ENCODE measurements around the gene ADIG.

Gene ADIG

GRCh38 chr20:38612751-38613515 lies 31.9 kb downstream of the ADIG start:
- intact Hi-C loops (cut with DNase I; ENCODE audit: low total_unique reads): no loop called here
- Histone ChIP-seq H3K4me3 (no peak overlapping the region), H3K9me3 (no peaks in the 10 kb centered on the region), H3K4me1 (no peaks in the 10 kb centered on the region), H3K36me3 (no peaks in the 10 kb centered on the region), H3K27ac (no peak overlapping the region), H3K27me3 (peaks cover 0 to 34% of the 10 kb centered on the region in 2 donors)
- DNase-seq: no peak
- TF ChIP-seq CTCF (IDR thresholded peaks at IDR 0.05): no peak

GRCh38 chr20:38615283-38615682 lies 34.3 kb downstream of the ADIG start:
- Histone ChIP-seq H3K27me3 (peaks cover 0 to 45% of the 10 kb centered on the region in 2 donors), H3K4me1 (no peaks in the 10 kb centered on the region), H3K36me3 (no peaks in the 10 kb centered on the region), H3K9me3 (no peaks in the 10 kb centered on the region), H3K4me3 (no peak overlapping the region), H3K27ac (no peak overlapping the region)
- DNase-seq: no peak
- intact Hi-C loops (cut with DNase I; ENCODE audit: low total_unique reads): no loop called here
- no peak for TF ChIP-seq CTCF (IDR thresholded peaks at IDR 0.05)

- H3K4me1 ChIP-seq: no peaks in the 10 kb centered on the region
- H3K27me3 ChIP-seq: peaks cover 0 to 45% of the 10 kb centered on the region in 2 donors
- no peaks in the 10 kb centered on the region for H3K36me3 ChIP-seq
- no peaks in the 10 kb centered on the region for H3K9me3 ChIP-seq
- no peak overlapping the region for H3K27ac ChIP-seq
- H3K4me3 ChIP-seq: no peak overlapping the region
- intact Hi-C loops (cut with DNase I; ENCODE audit: low total_unique reads): no loop called here
- no peak for TF ChIP-seq CTCF (IDR thresholded peaks at IDR 0.05)
- DNase-seq: no peak
Observed at GRCh38 chr20:38616457-38616856, 35.5 kb downstream of the ADIG start.

GRCh38 chr20:38617011-38617829 lies 36.2 kb downstream of the ADIG start:
- no peaks in the 10 kb centered on the region for H3K36me3 ChIP-seq
- DNase-seq: no peak
- H3K4me3 ChIP-seq: no peak overlapping the region
- peaks cover 0 to 42% of the 10 kb centered on the region in 2 donors for H3K27me3 ChIP-seq
- H3K27ac ChIP-seq: no peak overlapping the region
- intact Hi-C loops (cut with DNase I; ENCODE audit: low total_unique reads): no loop called here
- H3K9me3 ChIP-seq: no peaks in the 10 kb centered on the region
- TF ChIP-seq CTCF (IDR thresholded peaks at IDR 0.05): no peak
- no peaks in the 10 kb centered on the region for H3K4me1 ChIP-seq

DNA sequence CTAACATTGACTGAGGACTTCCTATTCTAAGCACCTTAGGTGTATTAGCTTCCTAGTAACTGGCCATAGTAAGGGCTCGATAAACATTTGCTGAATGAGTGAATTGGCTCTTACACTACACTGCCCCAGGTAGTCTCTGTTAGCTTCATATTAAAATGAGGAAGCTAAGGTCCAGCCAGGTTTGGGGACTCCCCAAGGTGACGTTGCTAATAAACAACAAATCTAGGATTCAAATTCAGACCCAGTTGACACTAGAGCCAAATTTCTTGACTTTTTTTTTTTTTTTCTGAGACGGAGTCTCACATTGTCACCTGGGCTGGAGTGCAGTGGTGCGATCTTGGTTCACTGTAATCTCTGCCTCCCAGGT lies 36.8 kb downstream of the ADIG start:
- Histone ChIP-seq H3K27me3 (peaks cover 0 to 39% of the 10 kb centered on the region in 2 donors), H3K9me3 (no peaks in the 10 kb centered on the region), H3K36me3 (no peaks in the 10 kb centered on the region), H3K4me1 (no peaks in the 10 kb centered on the region), H3K4me3 (no peak overlapping the region), H3K27ac (no peak overlapping the region)
- no peak for DNase-seq
- intact Hi-C loops (cut with DNase I; ENCODE audit: low total_unique reads): no loop called here
- no peak for TF ChIP-seq CTCF (IDR thresholded peaks at IDR 0.05)

Data from tibial artery (tissue), 4 donors.